IPS-20b (cell line): ENCODE data around the gene PER1.

ENCODE experiments used
- H3K27ac ChIP-seq: one replicate; pipeline ENCODE4 v1.5.1; 2013; ENCODE audit warnings: low read length
- H3K27me3 ChIP-seq: 2 replicates; pipeline ENCODE4 v1.6.1; 2013; ENCODE audit warnings: mild to moderate bottlenecking, low read length, inconsistent platforms; ENCODE audit not compliant: insufficient read depth
- H3K36me3 ChIP-seq: 2 replicates; pipeline ENCODE4 v1.6.1; 2013; ENCODE audit warnings: low read depth, mild to moderate bottlenecking, inconsistent platforms, low read length, moderate library complexity; ENCODE audit not compliant: insufficient read depth
- H3K4me1 ChIP-seq: 2 replicates; pipeline ENCODE4 v1.6.1; 2013; ENCODE audit warnings: mild to moderate bottlenecking, control low read depth, inconsistent platforms, low read length, moderate library complexity; ENCODE audit not compliant: insufficient read depth
- H3K4me3 ChIP-seq: 2 replicates; pipeline ENCODE4 v1.5.1; 2013; ENCODE audit warnings: mild to moderate bottlenecking, low read length, inconsistent platforms
- H3K9ac ChIP-seq: 2 replicates; pipeline ENCODE4 v1.6.1; 2013; ENCODE audit warnings: low read depth, mild to moderate bottlenecking, inconsistent platforms, low read length, moderate library complexity
- H3K9me3 ChIP-seq: 2 replicates; pipeline ENCODE4 v1.6.1; 2013; ENCODE audit warnings: mild to moderate bottlenecking, low read depth, low read length, inconsistent platforms; ENCODE audit not compliant: insufficient read depth

PER1 gene

GRCh38 chr17:8091033-8091687 is 61.0 kb downstream of the PER1 start:
- no peaks in the 10 kb centered on the region for H3K4me1 ChIP-seq
- no peak overlapping the region for H3K27ac ChIP-seq
- no peaks in the 10 kb centered on the region for H3K9me3 ChIP-seq
- H3K36me3 ChIP-seq: no peaks in the 10 kb centered on the region
- peaks cover 30% of the 10 kb centered on the region for H3K27me3 ChIP-seq
- no peak overlapping the region for H3K9ac ChIP-seq
- H3K4me3 ChIP-seq: no peak overlapping the region
